GM19372 (cell line): ENCODE data around the gene SLC1A5.
A peak's percentile ranks its signal among the peaks of the same experiment; 100 is the strongest.

ENCODE experiments used
- ATAC-seq: cut with Tn5 transposase; IDR thresholded peaks from one replicate; pipeline ENCODE4 v1.9.1; 2021; ENCODE audit warnings: mild to moderate bottlenecking, low read depth, moderate library complexity; ENCODE audit not compliant: unreplicated experiment

SLC1A5 gene

GRCh38 chr19:46745521-46746280, 42.7 kb downstream of the SLC1A5 start, which contains the start of gene FKRP:
Gene FKRP (plus strand): TSS chr19:46746057. CDS start chr19:46755451, 9,394 bp downstream.
- ATAC-seq = peak; percentile 35

- ATAC-seq = no peak
Measured at GRCh38 chr19:46745030-46745429, 43.4 kb downstream of the SLC1A5 start.

GRCh38 chr19:46744005-46744691, 44.2 kb downstream of the SLC1A5 start:
- no peak for ATAC-seq

GRCh38 chr19:46742926-46743480, 45.4 kb downstream of the SLC1A5 start:
- ATAC-seq = no peak

- ATAC-seq = no peak
Measured at GRCh38 chr19:46741447-46741846, 46.9 kb downstream of the SLC1A5 start.

- ATAC-seq = no peak
Measured at GRCh38 chr19:46739290-46739771, 49.1 kb downstream of the SLC1A5 start.

- no peak for ATAC-seq
Measured at GRCh38 chr19:46737761-46738171, 50.6 kb downstream of the SLC1A5 start.

GRCh38 chr19:46737298-46737654, 51.1 kb downstream of the SLC1A5 start:
- ATAC-seq = no peak

- no peak for ATAC-seq
Measured at GRCh38 chr19:46736531-46737297, 51.7 kb downstream of the SLC1A5 start.

GRCh38 chr19:46733690-46734292, 54.6 kb downstream of the SLC1A5 start:
- ATAC-seq = no peak

- ATAC-seq = no peak
Measured at GRCh38 chr19:46732966-46733689, 55.3 kb downstream of the SLC1A5 start.

- no peak for ATAC-seq
Measured at GRCh38 chr19:46732172-46732938, 56.0 kb downstream of the SLC1A5 start.

- ATAC-seq = no peak
Measured at GRCh38 chr19:46731584-46731983, 56.8 kb downstream of the SLC1A5 start.

GRCh38 chr19:46731007-46731501, 57.3 kb downstream of the SLC1A5 start:
- ATAC-seq = no peak

- ATAC-seq = no peak
Measured at GRCh38 chr19:46730595-46730994, 57.8 kb downstream of the SLC1A5 start.

GRCh38 chr19:46730187-46730586, 58.2 kb downstream of the SLC1A5 start:
- ATAC-seq = no peak

GRCh38 chr19:46729696-46730095, 58.7 kb downstream of the SLC1A5 start:
- no peak for ATAC-seq

GRCh38 chr19:46728693-46729339, 59.6 kb downstream of the SLC1A5 start:
- ATAC-seq = no peak
